Endothelial cell of umbilical vein (primary cell): ENCODE data around the gene PPP1R3G. TPM values are rescaled to one million over a fixed set of nuclear protein-coding genes. Genes with fewer than 3 reads are reported as not detected.

Experiments
- BruUV-seq: library from RNA; stranded (reverse); fragments of 400-500 nt; replicated peaks from 2 replicates; lab custom pipeline; 2021; lab: Mats Ljungman, UMichigan
- CTCF ChIA-PET: fragments of 300-600, 350-600 bp; sonication (Branson Sonifier 250); formaldehyde crosslinking; loops from one replicate; lab custom pipeline; 2021; ENCODE audit warnings: antibody characterized with exemption, inconsistent platforms; lab: Charles Lee
- POLR2A ChIA-PET: fragments of 300-600, 350-600 bp; sonication (Branson Sonifier 250); formaldehyde crosslinking; loops from one replicate; lab custom pipeline; 2021; ENCODE audit warnings: antibody characterized with exemption, inconsistent platforms; lab: Charles Lee
- DNase-seq: peaks from one replicate; pipeline ENCODE4 v3.0.0-alpha.2; 2011; ENCODE audit warnings: low read depth, low spot score
- FAIRE-seq: peaks from 2 replicates; lab custom pipeline; 2011; peaks lifted over from hg19 to GRCh38; lab: Jason Lieb, UNC
- H2AFZ ChIP-seq: 2 replicates; pipeline ENCODE4 v1.6.0; 2012; ENCODE audit warnings: low read depth, low read length, control low read depth, inconsistent platforms
- H3K27ac ChIP-seq: 2 replicates; pipeline ENCODE4 v1.5.1; 2011; ENCODE audit warnings: low read depth, mild to moderate bottlenecking, control low read depth, low read length, moderate library complexity; ENCODE audit not compliant: insufficient read depth
- H3K27me3 ChIP-seq, 2 experiments: 2 replicates each; pipeline versions ENCODE4 v1.6.0 to v1.6.1; 2011; ENCODE audit warnings: low read length in 2 of 2, mixed read lengths in 1 of 2; ENCODE audit not compliant: control insufficient read depth in 2 of 2, insufficient read depth in 2 of 2
- H3K36me3 ChIP-seq, 2 experiments: 2 replicates in 1 of 2; 3 replicates in 1 of 2; pipeline ENCODE4 v1.5.1; 2011; ENCODE audit warnings: low read length in 2 of 2, mild to moderate bottlenecking in 1 of 2, moderate library complexity in 1 of 2; ENCODE audit not compliant: control insufficient read depth in 2 of 2, insufficient read depth in 2 of 2; ENCODE audit errors: extremely low read depth in 1 of 2
- H3K4me1 ChIP-seq: 3 replicates; pipeline ENCODE4 v1.5.1; 2011; ENCODE audit warnings: mild to moderate bottlenecking, low read length; ENCODE audit not compliant: control insufficient read depth, insufficient read depth; ENCODE audit errors: extremely low read depth
- H3K4me2 ChIP-seq: 2 replicates; pipeline ENCODE4 v1.6.1; 2011; ENCODE audit warnings: low read length, control low read depth, mixed read lengths; ENCODE audit not compliant: insufficient read depth
- H3K4me3 ChIP-seq, 3 experiments: fragments of 200-600 bp in 1 of 3; sonication (generic), shearing (Covaris generic) in 1 of 3; replicated peaks in 1 of 3; 2 replicates each; pipeline ENCODE4 v1.5.1; 2011 to 2016; ENCODE audit warnings: control low read depth in 3 of 3, low read length in 3 of 3, mild to moderate bottlenecking in 2 of 3, inconsistent platforms in 1 of 3, low read depth in 1 of 3, moderate library complexity in 1 of 3; ENCODE audit not compliant: insufficient read depth in 1 of 3
- H3K79me2 ChIP-seq: 2 replicates; pipeline ENCODE4 v1.6.0; 2012; ENCODE audit warnings: low read length, inconsistent platforms; ENCODE audit not compliant: control insufficient read depth, insufficient read depth
- H3K9ac ChIP-seq: replicated peaks from 2 replicates; pipeline ENCODE3; 2011; ENCODE audit warnings: low read length, control low read depth; ENCODE audit not compliant: insufficient read depth; ENCODE audit errors: extremely low read depth
- H3K9me1 ChIP-seq: replicated peaks from 3 replicates; pipeline ENCODE4 v1.6.0; 2011; ENCODE audit warnings: mild to moderate bottlenecking, low read length; ENCODE audit not compliant: control insufficient read depth, insufficient read depth; ENCODE audit errors: extremely low read depth
- H3K9me3 ChIP-seq: replicated peaks from 2 replicates; pipeline ENCODE4 v1.5.1; 2012; ENCODE audit warnings: low read length, inconsistent platforms; ENCODE audit not compliant: control insufficient read depth, insufficient read depth
- H4K20me1 ChIP-seq: replicated peaks from 2 replicates; pipeline ENCODE3; 2011; ENCODE audit warnings: mild to moderate bottlenecking, low read length; ENCODE audit not compliant: control insufficient read depth, insufficient read depth; ENCODE audit errors: extremely low read depth
- EZH2 ChIP-seq: IDR thresholded peaks from 2 replicates; pipeline ENCODE4 v1.6.1; 2012; ENCODE audit warnings: borderline replicate concordance, low read depth, mild to moderate bottlenecking, moderate library complexity, low read length, inconsistent platforms; ENCODE audit not compliant: severe bottlenecking
- FOS ChIP-seq: IDR thresholded peaks from 2 replicates; pipeline ENCODE4 v1.6.1; 2011; ENCODE audit warnings: mild to moderate bottlenecking, low read length, moderate library complexity, borderline replicate concordance; ENCODE audit not compliant: insufficient read depth
- GATA2 ChIP-seq: IDR thresholded peaks from 2 replicates; pipeline ENCODE4 v1.7.0; 2011; ENCODE audit warnings: low read depth, mild to moderate bottlenecking, moderate library complexity, mixed read lengths, low read length; ENCODE audit not compliant: insufficient read length, insufficient read depth
- JUN ChIP-seq: IDR thresholded peaks from 2 replicates; pipeline ENCODE4 v1.6.1; 2011; ENCODE audit warnings: borderline replicate concordance, low read depth; ENCODE audit not compliant: insufficient read length, insufficient read depth
- MAX ChIP-seq: IDR thresholded peaks from 2 replicates; pipeline ENCODE4 v1.6.1; 2011; ENCODE audit not compliant: insufficient read depth, insufficient read length
- MYC ChIP-seq: IDR thresholded peaks from one replicate; pipeline ENCODE4 v1.6.1; 2011; ENCODE audit warnings: mild to moderate bottlenecking, low read depth, low read length
- POLR2A ChIP-seq: IDR thresholded peaks from 2 replicates; pipeline ENCODE4 v1.6.1; 2012; ENCODE audit warnings: low read depth, mild to moderate bottlenecking, control low read depth, low read length
- POLR2AphosphoS5 ChIP-seq: IDR thresholded peaks from 2 replicates; pipeline ENCODE4 v1.6.1; 2012; ENCODE audit warnings: low read depth, mild to moderate bottlenecking, control low read depth, low read length, moderate library complexity; ENCODE audit not compliant: insufficient read depth
- dilution Hi-C: fragments of 300-500 bp; cut with MboI; formaldehyde crosslinking; loops from one replicate; pipeline ENCODE4 v1.15.0; 2019; ENCODE audit warnings: low sequenced_read_pairs; ENCODE audit not compliant: extremely low pct_ligation_motif_present
- intact Hi-C: fragments of 100-400 bp; cut with micrococcal nuclease; formaldehyde crosslinking; loops from one replicate; pipeline ENCODE4 v1.10.0; 2022
- polyA plus RNA-seq, 4 experiments: library from polyadenylated mRNA; depleted of rRNA in 3 of 4; stranded (reverse) in 3 of 4; unstranded in 1 of 4; fragments of >200 nt; gene quantifications; 2 replicates each; pipeline versions ENCODE4 v1.2.1 to v1.2.3, GENCODE V29; 2011 to 2012; ENCODE audit warnings: missing spikeins in 1 of 4
- total RNA-seq: library from RNA; stranded (reverse); gene quantifications from 2 replicates; pipeline ENCODE4 v1.2.3, GENCODE V29; 2021
- TF ChIP-seq, protein P1 (sequence below), 2 donors: IDR thresholded peaks; 1 replicate in 1 of 2; 2 replicates in 1 of 2; pipeline ENCODE4 v1.5.1; 2011; ENCODE audit warnings: low read length in 2 of 2, mild to moderate bottlenecking in 2 of 2, moderate library complexity in 2 of 2, control low read depth in 1 of 2, inconsistent platforms in 1 of 2, low read depth in 1 of 2; ENCODE audit not compliant: insufficient read depth in 1 of 2; ENCODE audit errors: extremely low read depth in 1 of 2

Gene PPP1R3G
- total and polyA plus RNA-seq, 2 donors (not counting 3 experiments of a cell fraction or from before 2014, with no cell fraction given), result 0.04 to 0.09 TPM

DNA sequence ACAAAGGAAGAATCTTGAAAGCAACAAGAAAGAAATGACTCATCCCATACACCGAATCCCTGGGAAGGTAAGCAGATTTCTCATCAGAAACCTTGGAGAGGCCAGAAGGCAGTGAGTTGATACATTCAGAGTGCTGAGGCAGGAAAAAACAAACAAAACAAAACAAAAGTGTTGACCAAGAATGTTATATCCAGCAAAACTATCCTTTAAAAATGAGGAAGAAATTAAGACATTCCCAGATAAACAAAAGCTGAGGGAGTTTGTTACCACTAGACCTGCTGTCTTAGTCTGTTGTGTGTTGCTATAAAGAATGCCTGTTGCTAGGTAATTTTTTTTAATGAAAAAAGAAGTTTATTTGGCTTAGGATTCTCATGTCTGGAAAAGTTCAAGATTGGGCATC lies 33.7 kb upstream of the PPP1R3G start:
- Histone ChIP-seq H3K4me2 (no peak overlapping the region), H2AFZ (no peak overlapping the region), H3K27ac (no peak overlapping the region), H4K20me1 (no peaks in the 10 kb centered on the region), H3K4me3 (no peak overlapping the region), H3K27me3 (no peaks in the 10 kb centered on the region), H3K36me3 (no peaks in the 10 kb centered on the region), H3K9me3 (no peaks in the 10 kb centered on the region), H3K9me1 (no peaks in the 10 kb centered on the region), H3K4me1 (peaks cover 27% of the 10 kb centered on the region), H3K9ac (no peak overlapping the region), H3K79me2 (no peaks in the 10 kb centered on the region)
- FAIRE-seq (no peak), DNase-seq (no peak)
- CTCF ChIA-PET, result interaction anchor here (1.1 kb wide), 1 partner anchor 15 kb away, joined by 3 read pairs; no protein-coding TSS in a partner anchor
- dilution Hi-C loops, result no loop called here
- no TSS peak for BruUV-seq
- intact Hi-C loops, result loop anchor here (10.0 kb wide), 1 partner anchor 1493 kb away; no protein-coding TSS in a partner anchor
- TF ChIP-seq FOS, result no peak
- no peak for TF ChIP-seq POLR2A
- no peak for TF ChIP-seq JUN
- TF ChIP-seq MAX, result no peak
- TF ChIP-seq GATA2, result no peak
- no peak for TF ChIP-seq EZH2
- POLR2A ChIA-PET, result no interaction called here

GRCh38 chr6:5053038-5053437 lies 32.1 kb upstream of the PPP1R3G start:
- ChIA-PET POLR2A (interaction anchor here (0.6 kb wide), 1 partner anchor 13 kb away, joined by 3 read pairs; no protein-coding TSS in a partner anchor), CTCF (interaction anchor here (0.9 to 2.2 kb wide), 4 partner anchors 13 to 50 kb away, joined by 3 to 6 read pairs (median 4); partner anchors contain the start of genes PPP1R3G and RPP40)
- Histone ChIP-seq H3K36me3 (no peaks in the 10 kb centered on the region), H3K9ac (no peak overlapping the region), H3K4me1 (peaks cover 27% of the 10 kb centered on the region), H4K20me1 (no peaks in the 10 kb centered on the region), H3K9me3 (no peaks in the 10 kb centered on the region), H3K4me2 (peak overlapping the region; percentile 61), H3K27ac (peak overlapping the region; percentile 45), H3K79me2 (no peaks in the 10 kb centered on the region), H2AFZ (no peak overlapping the region), H3K4me3 (no peak overlapping the region), H3K9me1 (no peaks in the 10 kb centered on the region), H3K27me3 (no peaks in the 10 kb centered on the region)
- BruUV-seq, result no TSS peak
- intact Hi-C loops (loop anchor here (2.0 to 10.0 kb wide), 2 partner anchors 22 to 1492 kb away; no protein-coding TSS in a partner anchor), dilution Hi-C loops (no loop called here)
- FAIRE-seq, result peak; percentile 81
- DNase-seq, result peak; percentile 71
- TF ChIP-seq FOS, result peak; percentile 55
- TF ChIP-seq, protein P1, sequence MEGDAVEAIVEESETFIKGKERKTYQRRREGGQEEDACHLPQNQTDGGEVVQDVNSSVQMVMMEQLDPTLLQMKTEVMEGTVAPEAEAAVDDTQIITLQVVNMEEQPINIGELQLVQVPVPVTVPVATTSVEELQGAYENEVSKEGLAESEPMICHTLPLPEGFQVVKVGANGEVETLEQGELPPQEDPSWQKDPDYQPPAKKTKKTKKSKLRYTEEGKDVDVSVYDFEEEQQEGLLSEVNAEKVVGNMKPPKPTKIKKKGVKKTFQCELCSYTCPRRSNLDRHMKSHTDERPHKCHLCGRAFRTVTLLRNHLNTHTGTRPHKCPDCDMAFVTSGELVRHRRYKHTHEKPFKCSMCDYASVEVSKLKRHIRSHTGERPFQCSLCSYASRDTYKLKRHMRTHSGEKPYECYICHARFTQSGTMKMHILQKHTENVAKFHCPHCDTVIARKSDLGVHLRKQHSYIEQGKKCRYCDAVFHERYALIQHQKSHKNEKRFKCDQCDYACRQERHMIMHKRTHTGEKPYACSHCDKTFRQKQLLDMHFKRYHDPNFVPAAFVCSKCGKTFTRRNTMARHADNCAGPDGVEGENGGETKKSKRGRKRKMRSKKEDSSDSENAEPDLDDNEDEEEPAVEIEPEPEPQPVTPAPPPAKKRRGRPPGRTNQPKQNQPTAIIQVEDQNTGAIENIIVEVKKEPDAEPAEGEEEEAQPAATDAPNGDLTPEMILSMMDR (IDR thresholded peaks at IDR 0.05; ENCODE audit: extremely low read depth in 1 of 2, insufficient read depth in 1 of 2, low read depth in 1 of 2, low read length in 2 of 2), result no peak
- peak; percentile 18 for TF ChIP-seq POLR2AphosphoS5
- peak; percentile 57 for TF ChIP-seq JUN
- no peak for TF ChIP-seq MAX
- no peak for TF ChIP-seq POLR2A
- TF ChIP-seq MYC, result no peak
- TF ChIP-seq GATA2, result peak; percentile 34
- no peak for TF ChIP-seq EZH2
